Cardiac muscle cell (in vitro differentiated cells and primary cell): ENCODE measurements around the gene MGAT2. TPM values are rescaled to one million over a fixed set of nuclear protein-coding genes. Genes with fewer than 3 reads are reported as not detected.
A peak's percentile ranks its signal among the peaks of the same experiment; 100 is the strongest.

Experiments
- DNase-seq, 2 donors: peaks; one replicate each; pipeline versions ENCODE4 v3.0.0 to v3.0.0-alpha.2; 2010 to 2017; ENCODE audit warnings: low read depth in 1 of 2, low spot score in 1 of 2
- H3K27ac ChIP-seq: fragments of 200-600 bp; sonication (generic); 2 replicates; pipeline ENCODE4 v1.5.1; 2016
- H3K27me3 ChIP-seq: fragments of 200-600 bp; sonication (generic); 2 replicates; pipeline ENCODE4 v1.6.0; 2016; ENCODE audit warnings: control low read depth
- H3K36me3 ChIP-seq: fragments of 200-600 bp; sonication (generic); 2 replicates; pipeline ENCODE4 v1.5.1; 2016; ENCODE audit warnings: control low read depth
- H3K4me1 ChIP-seq: fragments of 200-600 bp; sonication (generic); 2 replicates; pipeline ENCODE4 v1.8.1; 2017; ENCODE audit warnings: low read depth, mild to moderate bottlenecking, mixed run types
- H3K4me3 ChIP-seq: fragments of 200-600 bp; sonication (generic); 2 replicates; pipeline ENCODE4 v1.5.1; 2016; ENCODE audit warnings: mild to moderate bottlenecking
- H3K9me3 ChIP-seq: fragments of 200-600 bp; sonication (generic); 2 replicates; pipeline ENCODE4 v1.5.1; 2017; ENCODE audit warnings: low read depth, mild to moderate bottlenecking, control low read depth
- CTCF ChIP-seq: IDR thresholded peaks from 2 replicates; pipeline ENCODE4 v1.5.1; 2012; ENCODE audit warnings: low read depth, mild to moderate bottlenecking, low read length
- polyA plus RNA-seq: library from polyadenylated mRNA; unstranded; fragments of >200 nt; fragmentation: Nextera tagmentation; extraction: Ambion mirVana; gene quantifications from 2 replicates; pipeline ENCODE4 v1.2.1, GENCODE V29; 2016
- total RNA-seq: library from RNA; depleted of rRNA; stranded (reverse); fragments of >200 nt; gene quantifications from 2 replicates; pipeline ENCODE4 v1.2.3, GENCODE V29; 2016

The MGAT2 gene
- total RNA-seq (45.3 and 48.5 TPM in 2 replicates), polyA plus RNA-seq (35.2 and 35.9 TPM in 2 replicates)

DNA sequence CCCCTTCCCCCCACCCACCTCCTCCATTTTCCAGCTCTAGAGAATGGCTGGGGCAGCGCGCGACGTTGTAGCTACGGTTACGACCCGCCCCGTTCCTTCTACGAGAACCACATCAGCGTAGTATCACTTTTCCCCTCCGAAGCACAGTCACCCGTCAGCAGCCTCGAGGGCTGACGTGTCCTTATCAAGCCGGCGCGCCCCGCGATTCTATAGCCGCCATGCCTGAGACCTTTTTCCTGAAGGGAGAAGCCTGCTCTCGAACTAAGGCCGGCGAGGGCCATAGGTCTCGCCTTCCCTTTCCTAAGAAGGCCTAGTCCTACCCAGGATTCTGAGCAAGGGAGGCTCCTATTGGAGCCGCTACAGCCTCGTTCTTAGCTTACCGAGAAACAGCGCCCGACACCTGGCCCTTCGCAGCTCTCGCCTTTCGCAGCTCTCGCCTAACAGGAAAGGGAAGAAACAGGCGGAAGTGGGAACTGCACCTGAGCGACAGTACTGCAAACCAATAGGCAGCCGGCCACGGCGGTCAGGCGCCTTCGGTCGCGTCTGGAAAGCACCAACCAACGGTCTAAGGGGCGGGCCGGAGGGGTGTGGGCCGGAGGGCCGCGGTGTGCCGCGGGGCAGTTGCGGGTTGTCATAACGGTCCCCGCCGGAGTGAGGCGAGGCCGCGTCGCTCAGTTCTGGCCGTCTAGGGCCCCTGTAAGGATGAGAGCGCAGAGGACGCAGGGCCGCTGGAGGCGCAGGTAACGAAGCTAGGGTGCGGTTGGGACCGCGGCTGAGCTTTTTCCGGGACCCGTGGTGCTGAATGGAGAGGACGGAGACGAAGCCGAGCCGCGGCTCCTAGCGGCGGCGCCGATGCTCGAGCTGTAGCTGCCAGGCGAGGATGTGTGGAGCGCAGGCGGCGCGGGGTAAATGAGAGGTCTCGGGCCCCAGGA, at the start of gene MGAT2, which contains the start of gene RPL36AL:
TSS of gene MGAT2 (plus strand) at position 618 of the 932 bp plus-strand sequence. CDS start 470 bp downstream, outside the sequence.
TSS of gene RPL36AL (minus strand) at position 445 of the 932 bp plus-strand sequence. CDS start 1,522 bp downstream, outside the sequence.
- TF ChIP-seq CTCF: peak; percentile 40
- Histone ChIP-seq H3K4me3 (peak within 1 kb of the TSS; percentile 83), H3K36me3 (peaks cover 6% of the 10 kb centered on the region), H3K27ac (peak within 1 kb of the TSS; percentile 96), H3K27me3 (no peaks in the 10 kb centered on the region), H3K4me1 (peaks cover 19% of the 10 kb centered on the region), H3K9me3 (no peaks in the 10 kb centered on the region)
- DNase-seq: peak; percentile 97 to 99

DNA sequence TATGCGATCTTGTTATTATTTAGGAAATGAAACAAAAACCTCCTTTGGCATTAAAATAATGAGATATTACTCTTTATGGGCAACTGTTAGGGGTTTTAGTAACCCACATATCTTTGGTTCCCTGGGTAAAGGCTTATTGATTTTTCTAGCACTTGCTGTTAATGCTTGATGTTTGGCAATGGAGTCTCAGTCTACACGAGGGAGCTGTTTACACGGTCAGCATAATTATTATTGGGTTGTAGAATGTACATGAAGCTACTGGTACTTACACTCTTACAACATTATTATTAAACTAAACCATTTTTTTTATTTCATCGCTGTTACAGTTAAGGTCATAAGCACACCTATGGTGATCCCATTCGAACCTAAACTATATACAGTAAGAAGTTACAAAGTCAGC, 46.6 kb upstream of the MGAT2 start:
- H3K27me3 ChIP-seq: no peaks in the 10 kb centered on the region
- TF ChIP-seq CTCF: no peak
- H3K9me3 ChIP-seq: no peaks in the 10 kb centered on the region
- H3K36me3 ChIP-seq: peaks cover 7% of the 10 kb centered on the region
- H3K4me3 ChIP-seq: no peak overlapping the region
- no peak for DNase-seq
- H3K4me1 ChIP-seq: peaks cover 8% of the 10 kb centered on the region
- no peak overlapping the region for H3K27ac ChIP-seq

DNA sequence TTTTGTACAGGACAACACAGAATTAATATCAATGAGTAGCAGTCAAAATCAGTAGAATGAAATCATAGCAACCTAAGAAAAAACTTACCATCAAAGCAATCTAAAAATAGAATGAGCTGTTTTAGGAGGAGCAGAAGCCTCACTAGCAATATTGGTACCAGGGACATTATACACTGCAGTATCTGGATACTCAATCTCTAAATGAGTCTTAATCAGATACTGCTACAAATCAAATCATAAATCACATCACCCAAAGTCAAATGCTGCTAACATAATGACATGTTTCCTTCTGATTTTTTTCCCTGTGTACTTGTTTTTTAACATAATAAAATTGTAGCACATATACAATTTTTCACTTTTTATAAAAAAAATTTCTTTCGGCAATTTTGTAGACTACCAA, 42.5 kb upstream of the MGAT2 start:
- Histone ChIP-seq H3K36me3 (peaks cover 7% of the 10 kb centered on the region), H3K4me3 (no peak overlapping the region), H3K4me1 (peaks cover 5% of the 10 kb centered on the region), H3K27me3 (no peaks in the 10 kb centered on the region), H3K27ac (peak overlapping the region; percentile 17), H3K9me3 (no peaks in the 10 kb centered on the region)
- no peak for TF ChIP-seq CTCF
- no peak for DNase-seq

GRCh38 chr14:49579841-49580240, 40.8 kb upstream of the MGAT2 start:
- TF ChIP-seq CTCF: no peak
- Histone ChIP-seq H3K27ac (peak overlapping the region; percentile 36), H3K4me1 (peaks cover 15% of the 10 kb centered on the region), H3K4me3 (no peak overlapping the region), H3K27me3 (no peaks in the 10 kb centered on the region), H3K36me3 (peaks cover 13% of the 10 kb centered on the region), H3K9me3 (no peaks in the 10 kb centered on the region)
- no peak for DNase-seq

DNA sequence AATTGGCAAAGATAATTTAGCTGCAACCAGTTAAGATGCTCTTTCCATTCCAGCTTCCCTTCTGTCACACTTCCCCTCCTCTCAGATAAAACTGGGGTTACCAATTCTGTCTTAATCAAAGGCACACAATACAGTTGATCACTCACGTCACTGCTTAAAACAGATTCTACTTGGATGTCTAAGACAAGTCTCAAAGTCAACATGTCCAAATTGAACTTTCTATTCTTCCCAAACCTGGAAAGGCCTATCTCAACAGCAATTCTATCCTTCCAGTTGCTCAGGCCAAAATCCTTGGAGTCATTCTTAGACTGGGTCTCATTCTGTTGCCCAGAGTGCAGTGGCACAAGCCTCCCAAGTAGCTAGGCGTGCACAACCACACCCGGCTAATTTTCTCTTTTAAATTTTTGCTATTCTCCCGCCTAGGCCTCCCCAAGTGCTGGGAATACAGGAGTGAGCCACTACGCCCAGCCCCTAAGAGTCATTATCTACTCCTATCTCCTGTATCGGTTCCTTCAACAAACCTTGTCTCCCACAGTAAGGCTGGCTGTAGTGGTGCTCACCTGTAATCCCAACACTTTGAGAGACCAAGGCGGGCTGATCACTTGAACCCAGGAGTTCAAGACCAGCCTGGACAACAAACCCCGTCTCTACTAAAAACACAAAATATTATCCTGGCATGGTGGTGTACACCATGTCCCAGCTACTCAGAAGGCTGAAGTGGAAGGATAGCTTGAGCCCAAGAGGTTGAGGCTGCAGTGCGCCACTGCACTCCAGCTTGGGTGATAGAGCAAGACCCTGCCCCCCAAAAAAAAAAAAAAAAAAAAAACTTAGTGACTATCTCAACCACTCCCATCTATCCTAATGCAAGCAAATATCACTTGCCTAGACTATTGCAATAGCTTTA, 39.1 kb upstream of the MGAT2 start:
- H3K27me3 ChIP-seq: no peaks in the 10 kb centered on the region
- no peak for TF ChIP-seq CTCF
- H3K36me3 ChIP-seq: peaks cover 13% of the 10 kb centered on the region
- H3K4me3 ChIP-seq: no peak overlapping the region
- H3K27ac ChIP-seq: no peak overlapping the region
- H3K9me3 ChIP-seq: no peaks in the 10 kb centered on the region
- no peak for DNase-seq
- peaks cover 17% of the 10 kb centered on the region for H3K4me1 ChIP-seq
